Bone marrow (tissue), 2 donors: ENCODE results near the gene BHLHA15.
"Not testable (repeated sequence)": the region's sequence is repeated elsewhere in the genome, so short reads cannot be mapped to it uniquely, and the experiment has no call there.

Source experiments
- DNase-seq, 2 donors: peaks; one replicate each; lab custom pipeline; 2025; lab: John Stamatoyannopoulos, UW

BHLHA15 gene

GRCh38 chr7:98210513-98211220 lies 572 bp upstream of the BHLHA15 start:
- no peak for DNase-seq

GRCh38 chr7:98211676-98212531 lies 665 bp downstream of the BHLHA15 start:
- no peak for DNase-seq

DNA sequence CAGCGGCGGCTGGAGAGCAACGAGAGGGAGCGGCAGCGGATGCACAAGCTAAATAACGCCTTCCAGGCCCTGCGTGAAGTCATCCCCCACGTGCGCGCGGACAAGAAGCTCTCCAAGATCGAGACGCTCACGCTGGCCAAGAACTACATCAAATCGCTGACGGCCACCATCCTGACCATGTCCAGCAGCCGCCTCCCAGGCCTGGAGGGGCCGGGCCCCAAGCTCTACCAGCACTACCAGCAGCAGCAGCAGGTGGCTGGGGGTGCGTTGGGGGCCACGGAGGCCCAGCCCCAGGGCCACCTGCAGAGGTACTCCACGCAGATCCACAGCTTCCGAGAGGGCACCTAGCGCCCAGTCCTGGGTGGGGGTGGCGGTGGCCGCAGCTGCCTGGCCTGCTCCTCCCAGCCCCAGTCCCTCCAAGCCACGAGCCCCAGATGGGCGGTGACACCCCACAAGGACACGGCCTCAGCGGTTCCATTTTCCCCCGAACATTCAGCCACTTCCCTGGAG lies 1.3 kb downstream of the BHLHA15 start:
- no peak for DNase-seq

DNA sequence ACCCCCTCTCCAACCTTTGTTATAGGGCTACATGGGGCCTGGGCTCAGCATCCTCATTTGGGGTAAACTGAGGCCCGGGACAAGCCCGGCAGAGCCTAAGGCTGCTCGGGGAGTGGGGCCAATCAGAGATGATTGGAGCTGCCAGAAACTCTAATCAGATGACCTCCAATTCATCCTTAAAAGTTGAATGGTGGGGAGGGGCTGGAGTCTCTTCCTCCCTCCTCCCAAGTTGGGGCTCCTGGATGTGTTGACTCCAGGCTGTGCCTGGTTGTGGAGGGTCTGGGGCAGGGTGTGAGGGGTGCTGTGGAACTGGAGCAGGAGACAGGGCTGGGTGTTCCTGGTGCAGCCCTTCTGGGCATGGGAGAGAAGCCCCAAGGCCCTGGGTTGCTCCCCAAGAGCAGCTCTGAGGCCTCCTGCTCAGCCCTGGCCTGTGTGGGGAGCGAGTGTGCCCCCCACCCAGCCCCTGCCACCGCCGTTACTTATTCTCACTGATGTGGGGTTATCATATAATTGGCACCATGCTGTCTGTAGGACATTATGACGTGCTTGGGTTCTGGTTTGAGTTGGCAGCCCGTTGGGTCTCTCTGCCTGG lies 2.2 kb downstream of the BHLHA15 start:
- no peak for DNase-seq

GRCh38 chr7:98213888-98214810 lies 2.9 kb downstream of the BHLHA15 start:
- DNase-seq = no peak

GRCh38 chr7:98214811-98215321 lies 3.6 kb downstream of the BHLHA15 start:
- no peak for DNase-seq

DNA sequence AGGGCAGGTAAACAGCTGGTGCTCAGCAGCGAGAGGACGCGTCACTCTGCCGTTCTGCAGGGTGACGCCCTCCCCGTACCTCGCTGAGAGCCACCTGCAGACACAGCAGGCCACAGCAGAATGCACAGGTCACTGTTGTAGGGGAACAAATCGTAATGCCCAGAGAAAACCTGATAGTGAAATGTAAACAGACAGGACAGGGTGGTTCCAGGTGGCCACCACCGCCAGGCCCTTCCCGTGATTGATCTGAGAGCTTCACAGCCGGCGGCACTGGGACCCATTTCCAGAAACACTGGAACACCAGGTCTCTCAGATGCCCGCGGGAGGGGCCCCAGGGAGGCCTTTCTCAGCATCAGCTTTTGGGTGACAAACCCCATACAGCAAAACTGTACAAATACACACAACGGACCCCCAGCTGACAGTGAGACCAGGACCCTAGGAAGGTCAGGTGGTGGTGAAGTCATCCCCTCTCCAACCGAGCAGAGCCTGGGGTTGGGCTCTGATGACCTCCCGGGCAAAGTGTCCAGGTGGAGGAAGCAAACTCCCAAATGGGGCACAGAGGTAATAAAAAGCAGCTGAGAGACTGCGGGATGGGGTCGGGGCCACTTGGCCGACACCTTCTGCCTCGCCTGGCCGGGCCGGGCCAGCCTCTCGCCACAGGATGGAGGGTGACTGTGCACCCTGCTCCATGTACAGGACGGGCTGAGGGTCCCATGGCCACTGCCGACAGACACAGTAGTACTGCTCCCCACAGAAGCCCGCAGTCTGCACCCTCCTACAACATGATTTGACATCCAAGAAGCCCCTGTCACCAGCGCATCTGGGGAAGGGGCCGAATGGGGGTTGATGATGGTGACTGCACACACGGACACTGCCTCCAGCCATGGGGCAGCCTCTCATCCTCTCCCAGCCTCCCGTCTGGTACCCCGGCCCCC lies 4.6 kb downstream of the BHLHA15 start:
- no peak for DNase-seq

GRCh38 chr7:98216941-98217622 lies 5.8 kb downstream of the BHLHA15 start:
- DNase-seq = no peak

DNA sequence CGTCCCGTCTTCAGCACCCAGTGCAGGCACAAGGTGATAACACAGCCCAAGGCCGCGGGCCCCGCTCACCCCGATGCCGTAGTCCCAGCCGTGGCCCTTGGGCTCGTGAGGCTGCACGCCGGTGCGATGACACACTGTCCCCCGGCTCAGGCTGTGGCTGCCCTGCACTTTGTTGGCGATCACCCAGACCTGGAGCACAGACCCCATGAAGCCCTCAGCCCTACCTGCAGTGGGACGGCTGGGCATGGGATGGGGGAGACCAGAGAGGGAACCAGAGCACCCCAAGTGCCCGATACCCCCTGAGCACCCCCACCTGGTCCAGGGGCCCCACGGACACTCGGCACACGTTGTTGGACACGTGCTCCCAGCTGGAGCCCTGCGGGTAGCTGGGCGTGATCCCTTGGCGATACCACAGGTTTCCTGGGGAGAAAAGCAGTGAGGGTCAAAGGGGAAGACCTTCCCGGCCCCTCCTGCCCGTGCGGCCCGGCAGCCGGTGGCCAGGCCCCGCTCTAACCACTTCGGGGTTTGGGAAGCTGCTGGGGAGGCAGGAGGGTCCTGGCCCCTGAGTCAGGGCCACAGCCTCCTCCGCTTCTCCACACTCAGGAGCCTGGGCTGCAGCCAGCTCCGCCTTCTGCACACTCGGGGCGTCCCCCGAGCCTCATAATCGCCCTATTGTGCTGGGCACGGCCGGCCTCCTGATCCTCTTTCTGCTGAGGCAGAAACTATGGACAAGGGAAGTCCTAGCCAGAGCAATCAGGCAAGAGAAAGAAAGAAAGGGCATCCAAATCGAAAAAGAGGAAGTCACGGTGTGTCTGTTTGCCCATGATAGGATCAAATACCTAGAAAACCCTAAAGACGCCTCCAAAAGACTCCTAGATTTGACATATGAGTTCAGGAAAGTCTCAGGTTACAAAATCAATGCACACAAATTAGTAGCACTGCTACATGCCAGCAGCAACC lies 6.7 kb downstream of the BHLHA15 start:
- peak in 1 of 2 donors; percentile 41 for DNase-seq

DNA sequence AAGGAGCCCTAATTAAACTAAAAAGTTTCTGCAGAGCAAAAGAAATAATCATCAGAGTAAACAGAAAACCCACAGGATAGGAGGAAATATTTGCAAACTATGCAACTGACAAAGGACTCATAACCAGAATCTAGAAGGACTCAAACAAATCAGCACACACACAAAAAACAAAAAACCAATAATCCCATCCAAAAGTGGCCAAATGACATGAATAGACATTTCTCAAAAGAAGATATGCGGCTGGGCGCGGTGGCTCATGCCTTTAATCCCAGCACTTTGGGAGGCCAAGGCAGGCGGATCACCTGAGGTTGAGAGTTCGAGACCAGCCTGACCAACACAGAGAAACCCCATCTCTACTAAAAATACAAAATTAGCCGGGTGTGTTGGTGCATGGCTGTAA lies 8.1 kb downstream of the BHLHA15 start:
- not testable (repeated sequence) for DNase-seq

DNA sequence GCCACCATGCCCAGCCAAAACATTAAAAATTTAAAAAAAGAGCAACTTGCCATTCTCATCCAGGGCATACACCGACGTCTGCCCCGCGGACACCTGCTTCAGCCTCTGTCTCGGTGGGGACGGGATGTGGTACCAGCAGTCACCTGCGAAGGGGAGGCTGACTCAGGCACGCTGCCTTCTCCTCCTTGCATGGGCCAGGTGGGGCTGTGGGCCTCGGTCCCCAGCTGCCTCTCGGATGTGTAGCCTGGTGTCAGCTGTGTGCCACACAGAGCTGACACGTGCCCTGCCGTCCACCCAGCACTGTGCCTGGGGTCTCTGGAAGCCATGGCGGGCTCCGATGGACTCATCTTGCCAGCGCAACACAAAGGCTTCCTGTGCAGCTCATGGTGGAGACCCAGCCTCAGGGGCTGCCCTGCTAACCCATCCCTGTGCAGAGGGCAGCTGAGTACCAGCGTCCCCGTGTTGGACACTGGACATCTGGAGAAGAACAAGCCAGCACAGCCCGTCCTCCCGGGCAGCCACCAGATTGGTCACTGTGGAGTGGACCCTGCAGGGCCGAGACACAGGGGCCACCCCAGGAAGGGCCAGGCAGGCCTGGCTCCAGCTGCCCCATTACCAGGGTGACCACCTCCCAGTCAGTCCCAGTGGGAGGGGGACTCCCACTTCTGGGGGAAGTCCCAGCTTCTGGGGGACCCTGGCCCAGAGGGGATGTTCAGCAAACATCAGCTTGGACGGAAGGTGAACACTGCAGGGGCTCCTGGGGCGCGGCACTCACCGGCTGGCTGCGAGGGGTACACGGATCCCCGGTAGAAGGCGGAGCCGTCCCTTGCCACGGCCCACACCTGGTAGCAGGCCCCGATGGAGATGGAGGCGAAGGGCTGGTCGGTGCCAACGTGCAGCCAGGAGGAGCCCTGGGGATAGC lies 10.6 kb downstream of the BHLHA15 start:
- no peak for DNase-seq

DNA sequence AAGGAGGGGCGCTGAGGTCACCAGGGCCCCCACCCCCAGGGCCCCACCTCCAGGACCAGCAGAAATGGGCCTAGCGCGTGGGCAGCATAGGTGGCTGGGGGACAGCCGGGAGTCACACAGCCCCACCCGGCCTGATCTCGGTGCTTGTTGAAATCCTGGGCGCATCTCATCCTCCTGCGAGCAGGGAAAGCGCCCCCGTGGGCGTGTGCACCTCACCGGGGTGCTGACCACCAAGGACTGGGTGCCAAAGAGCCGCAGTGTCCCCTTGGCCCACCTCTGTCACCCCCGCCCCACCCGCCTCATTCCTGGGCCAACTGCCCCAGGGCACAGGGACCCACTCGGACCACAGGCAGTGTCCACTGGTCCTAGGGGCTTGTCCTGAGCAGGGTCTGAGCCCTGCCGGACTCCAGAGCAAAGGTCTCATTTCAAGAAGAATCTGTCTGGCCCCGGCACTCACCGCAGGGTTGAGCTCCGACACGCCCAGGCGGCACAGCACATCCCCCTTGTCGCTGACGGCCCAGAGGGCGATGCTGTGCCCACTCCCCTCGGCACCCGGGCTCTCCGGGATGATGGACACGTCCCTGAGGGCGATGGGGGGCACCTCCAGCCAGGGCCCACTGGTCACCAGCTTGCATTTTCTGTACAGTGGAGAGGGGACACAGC lies 11.4 kb downstream of the BHLHA15 start:
- DNase-seq = no peak

DNA sequence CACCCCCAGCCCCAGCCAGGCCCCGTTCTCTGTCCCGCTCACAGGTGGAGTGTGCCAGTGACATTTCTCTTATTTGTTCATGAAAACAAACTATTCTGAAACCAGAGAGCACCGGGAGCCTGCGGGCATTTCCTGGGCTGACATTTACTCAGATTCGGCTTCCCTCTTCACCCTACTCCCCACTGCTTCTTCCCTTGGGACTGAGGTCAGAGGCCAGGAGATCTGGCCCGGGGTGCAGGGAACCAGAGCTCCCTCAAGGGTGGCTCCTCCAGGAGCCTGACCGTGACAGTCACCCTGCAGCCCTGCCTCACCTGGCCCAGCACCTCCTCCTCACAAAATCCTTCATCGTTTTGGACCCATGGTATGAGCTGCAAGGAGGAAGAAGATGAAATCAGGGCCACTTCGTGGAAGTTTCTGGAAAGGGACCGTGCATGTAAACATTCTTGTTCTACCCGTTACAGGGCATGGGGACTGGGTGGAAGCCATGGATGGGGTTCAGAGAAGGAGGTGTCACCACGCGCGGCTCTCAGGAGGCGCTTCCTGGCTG lies 12.2 kb downstream of the BHLHA15 start:
- DNase-seq = no peak

GRCh38 chr7:98223898-98224700 lies 12.9 kb downstream of the BHLHA15 start:
- DNase-seq = no peak

DNA sequence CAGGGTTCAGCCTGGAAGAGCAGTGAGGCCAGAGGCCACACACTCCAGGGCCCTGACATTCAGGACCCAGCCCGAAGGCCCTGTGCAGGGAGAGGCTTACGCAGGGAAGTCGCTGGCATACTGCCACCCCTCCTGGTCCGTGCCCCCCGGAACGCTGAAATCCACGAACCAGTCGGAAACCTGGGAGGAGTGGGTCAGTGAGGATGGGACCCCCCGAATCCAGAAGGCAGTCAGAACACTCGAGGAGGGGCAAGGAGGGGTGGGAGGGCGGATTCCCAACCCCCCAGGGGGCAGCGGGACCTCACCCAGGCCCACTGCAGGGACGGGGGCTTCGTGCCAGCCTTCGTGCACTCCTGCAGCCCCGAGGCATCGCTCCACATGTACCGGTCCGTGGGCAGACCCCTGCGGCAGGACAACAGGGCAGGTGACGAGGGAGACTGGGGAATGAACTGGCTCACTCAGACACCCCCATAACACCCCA lies 13.5 kb downstream of the BHLHA15 start:
- DNase-seq = no peak
